OCI-LY7 (cell line): ENCODE data around the gene BTNL3. TPM values are rescaled to one million over a fixed set of nuclear protein-coding genes. Genes with fewer than 3 reads are reported as not detected.

ENCODE experiments used
- BruUV-seq: library from RNA; stranded (reverse); fragments of 400-500 nt; replicated peaks from 2 replicates; lab custom pipeline; 2021; lab: Mats Ljungman, UMichigan
- CTCF ChIA-PET: fragments of 300-600 bp; sonication (Branson Sonifier 250); formaldehyde crosslinking; loops from one replicate; lab custom pipeline; 2022; ENCODE audit warnings: antibody characterized with exemption; ENCODE audit not compliant: unreplicated experiment; lab: Charles Lee
- POLR2A ChIA-PET: fragments of 300-600 bp; sonication (Branson Sonifier 250); formaldehyde crosslinking; loops from one replicate; lab custom pipeline; 2022; ENCODE audit warnings: antibody characterized with exemption; lab: Charles Lee
- DNase-seq: peaks from one replicate; pipeline ENCODE4 v3.0.0-alpha.2; 2015; ENCODE audit warnings: low spot score
- H2AFZ ChIP-seq: fragments of 200-600 bp; sonication (generic), shearing (Covaris generic); 2 replicates; pipeline ENCODE4 v1.6.1; 2014; ENCODE audit warnings: mild to moderate bottlenecking, antibody characterized with exemption, low read length, moderate library complexity
- H3K27ac ChIP-seq: fragments of 200-600 bp; sonication (generic); 2 replicates; pipeline ENCODE4 v1.5.1; 2014; ENCODE audit warnings: mixed run types, low read depth, mild to moderate bottlenecking, moderate library complexity, low read length, inconsistent platforms; ENCODE audit not compliant: poor library complexity, severe bottlenecking
- H3K36me3 ChIP-seq: fragments of 200-600 bp; sonication (generic); 2 replicates; pipeline ENCODE4 v1.6.1; 2014; ENCODE audit warnings: mild to moderate bottlenecking, antibody characterized with exemption, low read length, moderate library complexity, mixed read lengths; ENCODE audit not compliant: insufficient read depth
- H3K4me1 ChIP-seq: fragments of 200-600 bp; sonication (generic); 2 replicates; pipeline ENCODE4 v1.5.1; 2014; ENCODE audit warnings: mild to moderate bottlenecking, low read length; ENCODE audit not compliant: insufficient read depth, poor library complexity, severe bottlenecking
- H3K4me2 ChIP-seq: fragments of 200-600 bp; sonication (generic); 2 replicates; pipeline ENCODE4 v1.6.1; 2014; ENCODE audit warnings: mild to moderate bottlenecking, low read length
- H3K4me3 ChIP-seq: fragments of 200-600 bp; sonication (generic); 2 replicates; pipeline ENCODE4 v1.5.1; 2014; ENCODE audit warnings: mild to moderate bottlenecking, low read depth, low read length; ENCODE audit not compliant: poor library complexity, severe bottlenecking
- H3K79me2 ChIP-seq: fragments of 200-600 bp; sonication (generic); 2 replicates; pipeline ENCODE4 v1.6.1; 2016; ENCODE audit warnings: low read depth, mild to moderate bottlenecking, low read length, moderate library complexity, mixed read lengths; ENCODE audit not compliant: insufficient read depth
- H3K9me2 ChIP-seq: fragments of 200-600 bp; sonication (generic); 2 replicates; pipeline ENCODE4 v1.6.1; 2016; ENCODE audit warnings: mild to moderate bottlenecking, low read length, mixed read lengths; ENCODE audit not compliant: insufficient read depth
- H3K9me3 ChIP-seq: fragments of 200-600 bp; sonication (generic); 2 replicates; pipeline ENCODE4 v1.6.1; 2014; ENCODE audit warnings: mild to moderate bottlenecking, mixed run types, low read length, mixed read lengths
- H4K20me1 ChIP-seq: fragments of 200-600 bp; sonication (generic); 2 replicates; pipeline ENCODE4 v1.6.1; 2014; ENCODE audit warnings: mild to moderate bottlenecking, antibody characterized with exemption, low read length, moderate library complexity, mixed read lengths; ENCODE audit not compliant: insufficient read depth
- EZH2phosphoT487 ChIP-seq: fragments of 200-600 bp; sonication (generic); IDR thresholded peaks from 2 replicates; pipeline ENCODE4 v1.6.1; 2018; ENCODE audit warnings: low read depth, borderline replicate concordance, mild to moderate bottlenecking, mixed run types, antibody characterized with exemption, low read length, moderate library complexity, mixed read lengths
- intact Hi-C: fragments of 100-400 bp; cut with micrococcal nuclease; formaldehyde crosslinking; loops from one replicate; pipeline ENCODE4 v1.10.0; 2022; ENCODE audit not compliant: unreplicated experiment
- total RNA-seq, 2 experiments: library from RNA; depleted of rRNA in 1 of 2; stranded (reverse); fragments of >200 nt in 1 of 2; shearing (Covaris generic) in 1 of 2; gene quantifications; 2 replicates each; pipeline ENCODE4 v1.2.3, GENCODE V29; 2014 to 2022
- TF ChIP-seq, protein P1 (sequence below): fragments of 200-600 bp; sonication (generic); conservative IDR thresholded peaks from 2 replicates; pipeline ENCODE4 v1.5.1; 2014; ENCODE audit warnings: mild to moderate bottlenecking, antibody characterized with exemption, low read length, moderate library complexity, mixed read lengths

Gene BTNL3
- total RNA-seq, 2 experiments from 2014 or later = not detected

DNA sequence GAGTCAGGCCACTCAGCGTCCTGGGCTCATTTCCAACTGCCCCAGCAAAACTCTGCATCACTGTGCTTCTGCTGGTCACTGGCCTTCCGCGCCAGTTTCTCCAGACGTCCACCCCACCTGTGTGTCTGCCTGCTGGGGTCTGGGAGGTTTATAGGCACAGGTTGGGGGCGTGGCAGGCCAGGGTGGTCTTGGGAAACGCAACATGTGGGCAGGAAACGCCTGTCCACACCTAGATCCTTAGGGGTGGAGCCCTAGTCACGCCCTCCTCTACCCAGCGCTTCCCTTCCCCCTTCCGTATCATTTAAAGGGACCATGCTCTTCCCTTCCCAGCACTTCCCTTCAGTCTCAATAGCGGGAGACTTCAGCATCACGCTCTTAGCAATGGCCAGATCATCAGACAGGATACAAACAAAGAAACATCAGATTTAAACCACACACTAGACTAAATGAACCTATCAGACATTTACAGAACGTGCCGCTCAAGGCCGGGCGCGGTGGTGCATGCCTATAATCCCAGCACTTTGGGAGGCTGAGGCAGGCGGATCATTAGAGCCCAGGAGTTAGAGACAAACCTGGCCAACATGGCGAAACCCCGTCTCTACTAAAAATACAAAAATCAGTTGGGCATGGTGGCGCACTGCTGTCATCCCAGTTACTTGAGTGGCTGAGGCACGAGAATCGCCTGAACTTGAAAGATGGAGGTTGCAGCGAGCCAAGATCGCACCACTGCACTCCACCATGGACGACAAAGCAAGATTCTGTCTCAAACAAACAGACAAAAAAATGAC, 39.6 kb downstream of the BTNL3 start:
- DNase-seq = no peak
- TF ChIP-seq, protein P1, sequence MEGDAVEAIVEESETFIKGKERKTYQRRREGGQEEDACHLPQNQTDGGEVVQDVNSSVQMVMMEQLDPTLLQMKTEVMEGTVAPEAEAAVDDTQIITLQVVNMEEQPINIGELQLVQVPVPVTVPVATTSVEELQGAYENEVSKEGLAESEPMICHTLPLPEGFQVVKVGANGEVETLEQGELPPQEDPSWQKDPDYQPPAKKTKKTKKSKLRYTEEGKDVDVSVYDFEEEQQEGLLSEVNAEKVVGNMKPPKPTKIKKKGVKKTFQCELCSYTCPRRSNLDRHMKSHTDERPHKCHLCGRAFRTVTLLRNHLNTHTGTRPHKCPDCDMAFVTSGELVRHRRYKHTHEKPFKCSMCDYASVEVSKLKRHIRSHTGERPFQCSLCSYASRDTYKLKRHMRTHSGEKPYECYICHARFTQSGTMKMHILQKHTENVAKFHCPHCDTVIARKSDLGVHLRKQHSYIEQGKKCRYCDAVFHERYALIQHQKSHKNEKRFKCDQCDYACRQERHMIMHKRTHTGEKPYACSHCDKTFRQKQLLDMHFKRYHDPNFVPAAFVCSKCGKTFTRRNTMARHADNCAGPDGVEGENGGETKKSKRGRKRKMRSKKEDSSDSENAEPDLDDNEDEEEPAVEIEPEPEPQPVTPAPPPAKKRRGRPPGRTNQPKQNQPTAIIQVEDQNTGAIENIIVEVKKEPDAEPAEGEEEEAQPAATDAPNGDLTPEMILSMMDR = no peak
- no peak for TF ChIP-seq EZH2phosphoT487
- intact Hi-C loops = no loop called here
- H3K27ac ChIP-seq = no peak overlapping the region
- H3K4me1 ChIP-seq = no peaks in the 10 kb centered on the region
- no peaks in the 10 kb centered on the region for H3K9me2 ChIP-seq
- no peak overlapping the region for H3K4me2 ChIP-seq
- H3K79me2 ChIP-seq = no peaks in the 10 kb centered on the region
- H3K36me3 ChIP-seq = no peaks in the 10 kb centered on the region
- CTCF ChIA-PET = no interaction called here
- H3K9me3 ChIP-seq = no peaks in the 10 kb centered on the region
- no peaks in the 10 kb centered on the region for H4K20me1 ChIP-seq
- no TSS peak for BruUV-seq
- POLR2A ChIA-PET = no interaction called here
- H3K4me3 ChIP-seq = no peak overlapping the region
- no peak overlapping the region for H2AFZ ChIP-seq

DNA sequence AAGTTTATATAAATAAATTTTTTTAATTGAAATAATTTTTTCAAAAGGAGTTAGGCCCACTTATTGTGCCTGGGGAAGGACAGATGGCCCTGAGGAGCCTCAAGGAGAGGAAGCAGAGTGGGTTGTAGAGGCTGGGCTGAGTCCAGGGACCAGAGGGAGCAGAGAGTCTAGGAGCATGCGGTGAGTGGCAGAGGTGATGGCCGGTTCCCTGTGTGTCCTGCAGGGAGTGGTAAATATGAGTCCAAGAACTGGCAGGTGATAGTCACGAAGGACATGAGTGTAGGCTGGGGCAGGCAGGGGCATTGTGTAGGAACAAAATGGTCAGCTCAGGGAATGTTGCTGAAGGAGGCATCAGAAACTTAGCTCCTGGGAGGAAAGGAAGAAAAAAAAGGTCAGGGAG, 43.1 kb downstream of the BTNL3 start:
- no peak overlapping the region for H3K4me3 ChIP-seq
- no TSS peak for BruUV-seq
- POLR2A ChIA-PET = no interaction called here
- no peak overlapping the region for H3K4me2 ChIP-seq
- H3K27ac ChIP-seq = no peak overlapping the region
- no peak for TF ChIP-seq EZH2phosphoT487
- TF ChIP-seq, protein P1 = no peak
- DNase-seq = no peak
- H3K9me2 ChIP-seq = no peaks in the 10 kb centered on the region
- H3K4me1 ChIP-seq = no peaks in the 10 kb centered on the region
- no peaks in the 10 kb centered on the region for H4K20me1 ChIP-seq
- no peaks in the 10 kb centered on the region for H3K79me2 ChIP-seq
- CTCF ChIA-PET = no interaction called here
- H2AFZ ChIP-seq = no peak overlapping the region
- intact Hi-C loops = no loop called here
- no peaks in the 10 kb centered on the region for H3K36me3 ChIP-seq
- H3K9me3 ChIP-seq = no peaks in the 10 kb centered on the region
